Thyroid gland (tissue), 4 donors: ENCODE measurements around the gene ARL6IP4.

Experiments
- POLR2A ChIP-seq, 2 donors: fragments of 450-650 bp; IDR thresholded peaks; one replicate each; pipeline ENCODE4 v1.6.1; 2017; ENCODE audit warnings: antibody characterized with exemption in 2 of 2, mild to moderate bottlenecking in 2 of 2, moderate library complexity in 1 of 2
- TF ChIP-seq, protein P1 (sequence below), 6 experiments: fragments of 200-600 bp in 3 of 6; fragments of 450-650 bp in 3 of 6; sonication (generic) in 3 of 6; IDR thresholded peaks; one replicate each; pipeline ENCODE4 v1.5.1; 2016 to 2019; ENCODE audit warnings: antibody characterized with exemption in 6 of 6, mild to moderate bottlenecking in 2 of 6, inconsistent platforms in 1 of 6, moderate library complexity in 1 of 6

DNA sequence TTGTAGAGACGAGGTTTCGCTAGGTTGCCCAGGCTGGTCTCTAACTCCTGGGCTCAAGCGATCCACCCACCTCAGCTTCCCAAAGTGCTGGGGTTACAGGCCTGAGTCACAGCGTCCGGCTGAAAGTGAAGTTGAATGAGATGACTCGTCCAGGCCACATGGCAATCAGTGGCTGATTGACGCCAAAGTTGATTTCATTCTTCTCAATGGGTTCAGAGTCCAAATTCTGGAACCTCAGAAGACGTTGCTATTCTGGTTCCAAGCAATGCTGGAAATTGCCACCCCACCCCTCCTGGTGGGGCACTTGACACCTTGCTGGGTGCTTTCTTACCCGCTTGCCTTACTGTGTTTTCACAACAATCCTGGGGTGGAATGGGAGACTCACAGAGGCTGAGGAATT is 29.1 kb upstream of the ARL6IP4 start:
- TF ChIP-seq POLR2A (IDR thresholded peaks at IDR 0.05), result no peak
- TF ChIP-seq, protein P1, sequence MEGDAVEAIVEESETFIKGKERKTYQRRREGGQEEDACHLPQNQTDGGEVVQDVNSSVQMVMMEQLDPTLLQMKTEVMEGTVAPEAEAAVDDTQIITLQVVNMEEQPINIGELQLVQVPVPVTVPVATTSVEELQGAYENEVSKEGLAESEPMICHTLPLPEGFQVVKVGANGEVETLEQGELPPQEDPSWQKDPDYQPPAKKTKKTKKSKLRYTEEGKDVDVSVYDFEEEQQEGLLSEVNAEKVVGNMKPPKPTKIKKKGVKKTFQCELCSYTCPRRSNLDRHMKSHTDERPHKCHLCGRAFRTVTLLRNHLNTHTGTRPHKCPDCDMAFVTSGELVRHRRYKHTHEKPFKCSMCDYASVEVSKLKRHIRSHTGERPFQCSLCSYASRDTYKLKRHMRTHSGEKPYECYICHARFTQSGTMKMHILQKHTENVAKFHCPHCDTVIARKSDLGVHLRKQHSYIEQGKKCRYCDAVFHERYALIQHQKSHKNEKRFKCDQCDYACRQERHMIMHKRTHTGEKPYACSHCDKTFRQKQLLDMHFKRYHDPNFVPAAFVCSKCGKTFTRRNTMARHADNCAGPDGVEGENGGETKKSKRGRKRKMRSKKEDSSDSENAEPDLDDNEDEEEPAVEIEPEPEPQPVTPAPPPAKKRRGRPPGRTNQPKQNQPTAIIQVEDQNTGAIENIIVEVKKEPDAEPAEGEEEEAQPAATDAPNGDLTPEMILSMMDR (IDR thresholded peaks at IDR 0.05), result no peak
